WI38 (cell line): ENCODE measurements around the gene PIEZO2.
"Not testable (repeated sequence)": the region's sequence is repeated elsewhere in the genome, so short reads cannot be mapped to it uniquely, and the experiment has no call there.

Experiments
- H3K4me3 ChIP-seq: 2 replicates; pipeline ENCODE4 v1.5.1; 2011; ENCODE audit warnings: low read depth, mild to moderate bottlenecking, control low read depth, low read length
- CTCF ChIP-seq: IDR thresholded peaks from 2 replicates; pipeline ENCODE4 v1.5.1; 2012; ENCODE audit warnings: low read depth, mild to moderate bottlenecking, control low read depth, low read length

PIEZO2 gene

GRCh38 chr18:10927286-10927992, 221.9 kb downstream of the PIEZO2 start:
- H3K4me3 ChIP-seq = peak overlapping the region; percentile 43
- TF ChIP-seq CTCF = no peak

GRCh38 chr18:10926621-10927161, 222.7 kb downstream of the PIEZO2 start:
- peak overlapping the region; percentile 43 for H3K4me3 ChIP-seq
- TF ChIP-seq CTCF = no peak

- no peak overlapping the region for H3K4me3 ChIP-seq
- TF ChIP-seq CTCF = no peak
Measured at GRCh38 chr18:10924290-10924689, 225.1 kb downstream of the PIEZO2 start.

GRCh38 chr18:10923551-10924070, 225.8 kb downstream of the PIEZO2 start:
- TF ChIP-seq CTCF = no peak
- no peak overlapping the region for H3K4me3 ChIP-seq

- no peak for TF ChIP-seq CTCF
- no peak overlapping the region for H3K4me3 ChIP-seq
Measured at GRCh38 chr18:10923141-10923540, 226.2 kb downstream of the PIEZO2 start.

GRCh38 chr18:10922712-10923111, 226.7 kb downstream of the PIEZO2 start:
- H3K4me3 ChIP-seq = not testable (repeated sequence)

- H3K4me3 ChIP-seq = not testable (repeated sequence)
Measured at GRCh38 chr18:10920309-10920708, 229.1 kb downstream of the PIEZO2 start.

- H3K4me3 ChIP-seq = no peak overlapping the region
- no peak for TF ChIP-seq CTCF
Measured at GRCh38 chr18:10919851-10920250, 229.5 kb downstream of the PIEZO2 start.
